NCI-H226 (cell line): Measurements from ENCODE around the gene TADA2B.

Source experiments
- DNase-seq: peaks from one replicate; pipeline ENCODE4 v3.0.0-alpha.2; 2015

TADA2B gene

GRCh38 chr4:7043284-7044136 is at the start of gene TADA2B:
TADA2B (plus strand) TSS chr4:7043372; CDS start chr4:7043580, 208 bp downstream.
- no peak for DNase-seq

GRCh38 chr4:6996481-6996880 is 46.7 kb upstream of the TADA2B start:
- DNase-seq = no peak

DNA sequence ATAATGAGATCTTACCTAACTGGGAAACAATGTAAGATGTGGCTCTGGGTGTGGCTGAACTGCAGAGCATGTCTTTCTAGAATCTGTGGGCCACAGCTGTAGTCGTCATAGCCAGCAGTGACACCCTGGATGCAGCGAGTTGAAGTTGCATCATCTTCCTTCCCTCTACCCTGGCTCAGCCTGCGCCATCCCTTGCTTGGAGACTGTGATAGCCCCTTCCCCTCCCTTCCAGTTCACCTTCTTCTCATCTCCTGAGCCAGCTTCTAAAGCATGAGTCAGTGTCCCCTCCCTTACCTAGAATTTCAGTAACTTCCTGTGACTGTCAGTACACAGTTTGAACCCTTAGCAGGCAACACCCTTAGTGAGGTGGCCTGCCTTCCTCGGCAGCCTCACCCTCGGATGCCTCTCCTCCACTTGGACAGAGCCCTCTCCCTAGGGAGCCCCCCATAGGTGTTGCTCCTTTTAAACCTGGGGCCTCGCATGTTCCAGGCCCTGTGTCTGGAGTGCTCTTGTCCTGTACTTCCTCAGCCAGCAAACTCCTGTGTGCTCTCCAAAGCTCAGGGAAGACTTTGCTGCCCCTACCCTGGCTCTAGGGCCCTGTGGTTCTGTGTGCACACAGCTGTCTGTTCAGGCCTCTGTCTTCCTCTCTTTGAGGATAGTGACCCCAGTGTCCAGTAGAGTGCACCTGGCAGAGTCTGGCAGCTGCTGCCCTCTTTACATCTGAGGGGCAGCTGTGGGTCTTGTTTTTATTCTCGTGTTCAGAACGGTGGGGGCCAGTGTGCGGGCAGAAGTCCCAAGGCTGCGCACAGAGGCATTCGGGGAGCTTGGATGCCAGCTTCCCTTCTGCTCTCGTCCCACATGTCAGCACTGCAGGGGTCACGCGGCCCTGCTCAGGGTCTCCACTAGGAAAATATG is 43.7 kb upstream of the TADA2B start:
- DNase-seq = no peak

DNA sequence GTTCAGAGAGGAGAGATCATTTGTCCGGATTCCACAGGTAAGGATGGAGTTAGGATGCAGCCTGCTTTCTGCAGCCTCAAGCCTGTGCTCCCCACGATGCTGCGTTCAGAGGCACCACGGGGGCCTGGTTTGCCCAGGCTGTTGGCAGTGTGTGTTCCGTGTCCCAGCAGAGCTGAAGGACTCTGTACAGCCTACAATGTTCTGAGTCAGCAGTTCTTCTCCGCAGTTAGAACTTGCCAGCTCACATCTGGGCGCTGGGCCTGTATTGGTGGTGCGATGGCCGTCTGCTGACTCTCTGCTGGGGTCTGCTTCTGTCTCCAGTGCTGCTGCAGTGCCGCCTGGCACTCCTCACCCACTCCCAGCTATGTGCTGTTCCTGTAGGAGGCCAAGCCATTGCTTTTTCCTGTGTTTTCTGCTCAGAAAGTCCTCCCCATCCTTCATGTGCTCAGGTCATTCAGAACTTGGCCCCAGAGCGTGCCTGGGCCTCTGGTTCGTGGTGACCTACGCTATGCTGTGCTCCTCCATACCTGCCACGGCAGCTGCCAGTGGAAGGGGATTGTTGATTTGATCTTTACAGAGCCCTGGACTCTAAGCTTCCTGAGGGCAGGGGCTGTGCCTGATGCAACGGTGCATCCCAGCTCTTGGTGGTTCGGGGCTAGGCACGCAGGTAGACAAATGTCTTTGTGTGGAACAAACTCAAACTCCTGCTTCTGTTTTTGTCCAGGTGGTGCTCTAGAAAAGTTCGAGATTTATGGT is 42.6 kb upstream of the TADA2B start:
- DNase-seq = no peak

DNA sequence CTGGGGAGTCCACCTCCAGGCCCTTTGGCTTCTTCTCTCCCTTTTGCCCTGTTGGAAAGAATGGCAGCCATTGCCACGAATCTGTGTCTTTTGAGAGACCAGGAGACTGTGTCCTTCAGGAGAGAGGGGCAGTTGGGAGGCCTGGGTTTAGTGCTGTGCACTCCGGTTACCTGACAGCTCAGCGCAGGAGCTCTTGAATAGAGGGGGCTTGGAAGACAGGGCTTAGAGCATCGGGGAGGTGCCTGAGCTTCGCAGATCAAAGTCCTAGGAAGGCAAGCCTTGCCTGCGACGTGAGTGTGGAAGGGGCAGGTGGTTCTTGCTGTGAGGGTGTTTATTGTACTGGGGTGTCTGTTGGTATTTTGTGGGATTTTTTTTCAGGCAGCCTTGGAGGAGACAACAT is 41.9 kb upstream of the TADA2B start:
- no peak for DNase-seq

- DNase-seq = no peak
These were observed 40.8 kb upstream of the TADA2B start for GRCh38 chr4:7002336-7002735.

GRCh38 chr4:7003176-7003878 is 39.8 kb upstream of the TADA2B start:
- DNase-seq = no peak

GRCh38 chr4:7003879-7004240 is 39.3 kb upstream of the TADA2B start:
- no peak for DNase-seq

DNA sequence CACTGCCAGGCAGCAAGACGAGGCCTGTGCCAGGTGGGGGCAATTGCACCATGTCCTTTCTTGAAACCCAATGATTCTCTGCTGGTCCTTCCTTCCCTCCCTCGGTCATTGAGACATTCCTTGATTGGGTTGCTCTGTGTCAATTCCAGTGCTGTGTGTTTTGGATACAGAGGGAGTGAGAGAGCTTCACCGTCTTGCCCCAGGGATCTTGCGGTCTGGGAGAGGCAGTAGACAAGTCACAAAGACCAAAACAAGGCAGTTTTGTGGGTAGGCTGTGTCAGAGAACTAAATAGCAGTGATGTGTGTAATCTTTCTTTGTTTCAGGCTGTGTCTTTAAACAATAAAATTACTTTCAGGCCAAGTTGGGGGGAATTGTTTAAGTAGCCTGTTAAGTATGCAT is 38.8 kb upstream of the TADA2B start:
- no peak for DNase-seq

GRCh38 chr4:7005571-7005970 is 37.6 kb upstream of the TADA2B start:
- DNase-seq = no peak

- no peak for DNase-seq
These were observed 36.8 kb upstream of the TADA2B start for GRCh38 chr4:7006411-7006810.

- DNase-seq = no peak
These were observed 35.8 kb upstream of the TADA2B start for GRCh38 chr4:7007142-7007907.

DNA sequence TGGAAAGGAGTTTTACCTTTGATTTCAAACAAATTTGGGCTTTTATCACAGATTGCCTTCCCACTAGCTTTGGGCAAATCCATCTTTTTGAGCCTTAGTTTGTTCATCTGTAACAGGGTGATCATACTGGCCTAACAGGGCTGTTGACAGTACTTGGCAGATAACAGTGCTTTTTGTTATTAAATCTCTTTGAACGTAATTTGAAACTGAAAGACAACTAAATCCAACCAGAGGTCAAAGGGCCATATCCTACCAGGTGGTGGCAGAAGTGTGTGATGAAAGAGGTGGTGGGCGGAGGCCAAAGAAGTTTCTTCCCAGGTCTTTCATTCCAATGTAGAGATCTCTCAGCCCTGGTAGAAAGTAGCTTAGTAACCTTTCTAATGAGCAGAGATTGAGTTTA is 35.2 kb upstream of the TADA2B start:
- DNase-seq = no peak

- DNase-seq = no peak
These were observed 33.6 kb upstream of the TADA2B start for GRCh38 chr4:7009564-7009963.

DNA sequence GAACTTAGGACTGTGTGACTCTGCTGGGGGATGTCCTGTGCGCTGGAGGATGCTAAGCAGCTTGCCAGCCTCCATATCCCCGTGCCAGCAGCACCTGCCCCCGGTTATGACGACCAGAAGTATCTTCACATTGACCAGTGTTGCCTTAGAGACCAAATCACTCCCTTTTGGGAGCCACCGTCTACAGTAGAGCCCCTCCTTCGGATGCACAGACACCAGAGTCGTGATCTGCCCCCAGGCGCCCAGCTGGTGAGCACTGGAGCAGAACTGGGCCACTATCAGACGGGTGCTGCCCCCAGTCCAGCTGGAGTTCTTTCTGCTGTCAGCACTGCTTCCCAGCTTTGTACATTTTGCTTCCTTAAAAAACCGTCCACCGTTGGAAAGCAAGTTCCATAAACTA is 30.0 kb upstream of the TADA2B start:
- DNase-seq = no peak

DNA sequence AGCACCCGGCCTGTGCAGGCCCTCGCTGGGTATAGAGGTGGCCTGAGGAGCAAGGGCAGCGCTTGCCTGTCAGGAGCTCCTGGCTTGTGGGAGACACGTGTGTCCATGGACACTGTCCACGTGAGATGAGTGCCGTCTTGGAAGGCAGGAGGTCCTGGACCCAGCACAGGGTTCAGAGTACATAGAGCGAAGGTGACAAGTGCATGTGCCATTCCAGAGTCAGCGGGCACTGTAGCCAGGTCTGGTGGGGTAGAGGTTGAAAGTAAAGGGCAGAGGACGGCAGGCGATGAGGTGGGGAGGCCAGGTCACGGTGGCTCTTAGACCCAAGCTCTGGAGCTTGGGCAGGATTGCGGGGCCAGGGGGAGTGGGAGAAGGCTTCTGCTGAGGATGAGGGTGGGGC is 28.4 kb upstream of the TADA2B start:
- no peak for DNase-seq

DNA sequence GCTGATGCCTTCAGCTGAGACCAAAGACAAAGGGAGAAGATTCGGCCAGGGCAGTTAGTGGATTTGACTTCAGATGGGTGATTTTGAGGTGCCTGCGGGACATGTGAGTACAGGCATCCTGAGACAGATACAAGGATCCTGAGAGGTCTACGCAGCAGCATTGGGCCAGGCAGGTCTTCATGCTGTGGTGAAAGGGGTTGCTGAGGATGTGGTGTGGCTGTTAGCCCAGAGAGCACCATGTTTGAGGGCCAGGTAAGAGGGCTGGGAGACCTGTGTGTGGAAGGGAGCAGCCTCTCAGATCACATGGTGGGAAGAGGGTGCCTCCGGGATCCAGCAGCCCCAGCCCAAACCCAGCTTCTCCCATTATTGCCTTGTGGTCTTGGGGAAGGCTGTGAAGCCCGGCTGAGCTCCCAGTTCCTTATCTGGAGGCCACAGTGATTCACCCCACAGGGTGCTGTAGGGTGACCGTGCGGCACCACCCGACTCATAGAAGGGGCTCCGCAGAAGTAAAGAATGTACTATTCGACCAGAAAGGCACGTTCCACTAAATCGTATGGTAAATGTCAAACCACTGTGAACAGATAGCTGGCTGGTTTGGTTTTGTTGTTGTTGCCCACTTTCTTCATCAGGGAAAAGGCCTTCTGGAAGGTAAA is 27.7 kb upstream of the TADA2B start:
- no peak for DNase-seq

DNA sequence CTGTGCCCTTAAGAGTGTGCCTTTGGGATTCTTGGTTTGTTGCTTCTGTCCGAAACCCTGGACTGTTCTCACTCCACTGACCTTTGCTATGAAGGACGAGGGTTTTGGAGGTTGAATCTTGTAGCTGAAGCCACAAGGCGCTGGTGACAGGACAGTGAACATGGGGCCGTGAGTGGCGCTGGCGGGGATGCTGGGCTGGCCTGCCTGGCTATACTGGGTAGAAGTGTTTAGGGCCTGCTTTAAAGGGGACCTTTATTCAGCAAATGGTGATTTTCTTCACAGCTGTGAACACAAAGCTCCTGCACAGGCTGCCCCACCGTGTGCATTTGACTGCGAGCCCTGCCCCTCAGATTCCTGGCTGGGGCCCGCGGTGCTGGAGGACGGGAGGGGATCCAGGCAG is 27.1 kb upstream of the TADA2B start:
- DNase-seq = no peak

DNA sequence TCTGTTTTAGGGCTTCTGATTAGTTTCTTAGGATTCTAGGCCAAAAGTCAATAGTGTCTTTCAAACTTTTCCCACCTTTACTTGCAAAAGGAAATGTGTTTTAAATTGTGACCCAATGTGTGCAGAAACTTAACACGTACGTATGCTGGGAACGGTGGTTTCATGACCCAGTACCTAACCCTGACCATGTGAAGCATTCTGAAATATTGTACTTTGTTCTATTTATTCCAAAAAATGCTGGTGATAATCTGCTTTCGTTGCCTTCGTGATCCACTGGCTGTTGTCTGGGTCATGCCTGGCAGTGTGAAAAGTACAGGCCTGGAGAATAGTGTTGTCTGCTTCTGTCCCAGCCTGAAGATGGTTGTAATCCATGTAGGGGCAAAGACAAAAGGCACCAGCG is 26.7 kb upstream of the TADA2B start:
- DNase-seq = no peak

GRCh38 chr4:7017446-7018048 is 25.6 kb upstream of the TADA2B start:
- DNase-seq = no peak

DNA sequence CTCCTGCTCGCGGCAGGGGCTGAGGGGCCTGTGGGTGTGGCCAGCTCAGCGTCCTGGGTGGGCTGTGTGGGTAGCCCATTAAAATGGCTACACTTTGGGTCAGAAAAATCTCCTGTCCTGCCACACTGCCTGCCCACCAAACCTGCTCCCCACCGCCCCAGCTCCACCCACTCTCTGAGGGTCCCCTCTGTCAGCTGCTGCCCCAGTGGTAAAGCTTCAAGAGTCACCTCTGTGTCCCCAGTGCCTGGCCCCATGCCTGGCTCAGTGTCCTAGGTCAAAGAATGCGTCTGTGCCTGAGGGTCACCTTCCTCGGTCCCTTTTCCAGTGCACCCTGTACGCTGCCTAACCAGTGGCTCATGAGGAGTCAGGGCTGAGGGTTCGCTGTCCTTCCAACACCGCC is 24.9 kb upstream of the TADA2B start:
- no peak for DNase-seq
